HepG2 (cell line): Measurements from ENCODE around the gene CTCF. TPM values are rescaled to one million over a fixed set of nuclear protein-coding genes. Genes with fewer than 3 reads are reported as not detected.

Experiments
- ASH2L ChIP-seq: fragments of 300-600, 200-600 bp; sonication (generic); IDR thresholded peaks from 2 replicates; pipeline ENCODE4 v1.7.0; 2017; ENCODE audit warnings: low read depth, mild to moderate bottlenecking, moderate library complexity, mixed read lengths, low read length; ENCODE audit not compliant: insufficient read length
- BHLHE40 ChIP-seq: IDR thresholded peaks from 2 replicates; pipeline ENCODE4 v1.6.1; 2011; ENCODE audit warnings: low read length, improper control_type of control experiment
- BRCA1 ChIP-seq: sonication (generic); formaldehyde crosslinking; IDR thresholded peaks from 2 replicates; pipeline ENCODE4 v1.4.0; 2020; ENCODE audit warnings: missing genetic modification reagents
- ELF4 ChIP-seq: sonication (generic); formaldehyde crosslinking; IDR thresholded peaks from 2 replicates; pipeline ENCODE4 v1.5.0; 2020; ENCODE audit warnings: missing genetic modification reagents, mild to moderate bottlenecking, moderate library complexity, borderline replicate concordance
- ETV5 ChIP-seq: IDR thresholded peaks from 2 replicates; pipeline ENCODE4 v1.6.1; 2018; ENCODE audit warnings: missing biosample characterization, missing genetic modification reagents, inconsistent platforms, borderline replicate concordance
- HCFC1 ChIP-seq: fragments of 150-350 bp; IDR thresholded peaks from 2 replicates; pipeline ENCODE4 v1.6.1; 2014; ENCODE audit warnings: low read depth, low read length
- HMG20B ChIP-seq: conservative IDR thresholded peaks from 2 replicates; pipeline ENCODE4 v1.6.1; 2016; ENCODE audit warnings: missing genetic modification reagents, missing compliant biosample characterization
- HNRNPK ChIP-seq: fragments of 200-400 bp; formaldehyde crosslinking; IDR thresholded peaks from 2 replicates; pipeline ENCODE4 v1.6.1; 2018; ENCODE audit warnings: low read length, low read depth, moderate library complexity, mild to moderate bottlenecking; ENCODE audit not compliant: poor library complexity, severe bottlenecking
- JUN ChIP-seq: sonication (generic); formaldehyde crosslinking; IDR thresholded peaks from 2 replicates; pipeline ENCODE4 v1.4.0; 2020; ENCODE audit warnings: mild to moderate bottlenecking, missing genetic modification reagents
- LCORL ChIP-seq, 2 experiments: fragments of 450-650 bp in 1 of 2; sonication (generic) in 1 of 2; formaldehyde crosslinking in 1 of 2; IDR thresholded peaks; 2 replicates each; pipeline versions ENCODE4 v1.5.0 to v1.6.1; 2017 to 2020; ENCODE audit warnings: antibody characterized with exemption in 1 of 2, missing genetic modification reagents in 1 of 2
- MIER2 ChIP-seq: IDR thresholded peaks from 2 replicates; pipeline ENCODE4 v1.6.1; 2016; ENCODE audit warnings: missing biosample characterization, missing genetic modification reagents
- MIXL1 ChIP-seq: IDR thresholded peaks from 2 replicates; pipeline ENCODE4 v1.6.1; 2016
- MZF1 ChIP-seq: sonication (generic); formaldehyde crosslinking; IDR thresholded peaks from 2 replicates; pipeline ENCODE4 v1.8.1; 2023; ENCODE audit warnings: mild to moderate bottlenecking, missing genetic modification reagents, borderline replicate concordance
- NFKBIZ ChIP-seq: IDR thresholded peaks from 2 replicates; pipeline ENCODE4 v1.6.1; 2018; ENCODE audit warnings: missing genetic modification reagents, missing compliant biosample characterization
- RAD51 ChIP-seq: fragments of 450-650 bp; IDR thresholded peaks from 2 replicates; pipeline ENCODE4 v1.6.1; 2016; ENCODE audit warnings: borderline replicate concordance
- RCOR2 ChIP-seq: IDR thresholded peaks from 2 replicates; pipeline ENCODE4 v1.6.1; 2016; ENCODE audit warnings: missing biosample characterization, missing genetic modification reagents
- SKI ChIP-seq: fragments of 450-650 bp; IDR thresholded peaks from one replicate; pipeline ENCODE4 v1.6.1; 2018; ENCODE audit warnings: mild to moderate bottlenecking; ENCODE audit not compliant: partially characterized antibody
- STAG1 ChIP-seq: sonication (generic); formaldehyde crosslinking; IDR thresholded peaks from 2 replicates; pipeline ENCODE4 v1.4.0; 2020; ENCODE audit warnings: missing genetic modification reagents
- TRIM24 ChIP-seq: sonication (generic); formaldehyde crosslinking; IDR thresholded peaks from 2 replicates; pipeline ENCODE4 v1.8.0; 2022; ENCODE audit warnings: mild to moderate bottlenecking, missing genetic modification reagents
- YY1 ChIP-seq: IDR thresholded peaks from 2 replicates; pipeline ENCODE4 v1.6.1; 2011; ENCODE audit warnings: low read length, low read depth, moderate library complexity, mild to moderate bottlenecking; ENCODE audit not compliant: insufficient read depth, insufficient replicate concordance
- ZFP41 ChIP-seq: sonication (generic); formaldehyde crosslinking; IDR thresholded peaks from 2 replicates; pipeline ENCODE4 v1.4.0; 2020; ENCODE audit warnings: mild to moderate bottlenecking, missing genetic modification reagents, borderline replicate concordance
- ZFP90 ChIP-seq: sonication (generic); formaldehyde crosslinking; IDR thresholded peaks from 2 replicates; pipeline ENCODE4 v1.8.0; 2022; ENCODE audit warnings: missing genetic modification reagents, mild to moderate bottlenecking, inconsistent platforms, borderline replicate concordance
- ZNF136 ChIP-seq: sonication (generic); formaldehyde crosslinking; IDR thresholded peaks from 2 replicates; pipeline ENCODE4 v1.8.1; 2022; ENCODE audit warnings: low read depth, mild to moderate bottlenecking, moderate library complexity, missing genetic modification reagents
- ZNF34 ChIP-seq: sonication (generic); formaldehyde crosslinking; IDR thresholded peaks from 2 replicates; pipeline ENCODE4 v1.4.0; 2020; ENCODE audit warnings: mild to moderate bottlenecking, missing genetic modification reagents, borderline replicate concordance
- ZNF432 ChIP-seq: sonication (generic); formaldehyde crosslinking; IDR thresholded peaks from 2 replicates; pipeline ENCODE4 v1.5.0; 2020; ENCODE audit warnings: missing genetic modification reagents, mild to moderate bottlenecking, borderline replicate concordance
- ZNF644 ChIP-seq: IDR thresholded peaks from 2 replicates; pipeline ENCODE4 v1.6.1; 2016; ENCODE audit warnings: low read depth
- ZSCAN22 ChIP-seq: sonication (generic); formaldehyde crosslinking; IDR thresholded peaks from 2 replicates; pipeline ENCODE4 v1.4.0; 2020; ENCODE audit warnings: mild to moderate bottlenecking, missing genetic modification reagents
- polyA plus RNA-seq, 8 experiments: library from polyadenylated mRNA; depleted of rRNA in 3 of 8; stranded (reverse) in 7 of 8; unstranded in 1 of 8; fragments of >200 nt; fragmentation: Illumina TruSeq in 4 of 8; extraction: Trizol in 4 of 8; gene quantifications; 2 replicates each; pipeline versions ENCODE4 v1.2.1 to v1.2.3, GENCODE V29; 2011 to 2016; ENCODE audit warnings: low read depth in 4 of 8, missing spikeins in 1 of 8, mixed read lengths in 1 of 8; ENCODE audit not compliant: insufficient read depth in 1 of 8
- total RNA-seq, 5 experiments: library from RNA; depleted of rRNA; stranded (reverse); fragments of >200 nt; fragmentation: Illumina TruSeq; extraction: Trizol; gene quantifications; 2 replicates each; pipeline ENCODE4 v1.2.3, GENCODE V29; 2016; ENCODE audit warnings: low read depth in 1 of 5
- TF ChIP-seq, protein P1 (sequence below): sonication (generic); formaldehyde crosslinking; IDR thresholded peaks from 2 replicates; pipeline ENCODE4 v1.5.0; 2020; ENCODE audit warnings: mild to moderate bottlenecking, missing genetic modification reagents, moderate library complexity
- TF ChIP-seq, protein P2 (sequence below): sonication (generic); formaldehyde crosslinking; IDR thresholded peaks from 2 replicates; pipeline ENCODE4 v1.4.0; 2020; ENCODE audit warnings: missing genetic modification reagents, borderline replicate concordance

The CTCF gene
- total and polyA plus RNA-seq, 2 of the 13 experiments (the other 11 are each of a cell fraction or from before 2014, with no cell fraction given), result 19.5 to 37.5 TPM

DNA sequence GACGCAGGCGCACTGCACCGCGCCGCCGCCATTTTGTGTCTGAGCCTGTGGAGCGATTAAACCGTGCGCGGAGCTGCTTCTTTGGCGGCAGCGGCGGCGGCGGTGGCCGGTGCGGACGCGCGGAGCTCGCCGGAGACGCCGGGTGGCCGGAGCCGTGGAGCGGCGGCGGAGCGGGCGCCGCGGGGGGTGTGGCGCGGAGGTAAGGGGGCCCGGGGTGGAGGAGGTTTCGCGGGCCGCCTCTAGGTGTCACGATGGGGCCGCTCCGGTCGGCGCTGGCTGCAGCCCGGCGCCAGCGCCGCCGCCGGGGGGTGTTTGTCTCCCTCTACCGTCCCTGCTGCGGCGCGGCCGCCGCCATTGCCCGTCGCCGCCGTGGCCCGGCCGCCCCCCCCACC is at the start of gene CTCF (continued):
- TF ChIP-seq ZFP41 (CRISPR knock-in tag), result no peak
- TF ChIP-seq ZNF136 (CRISPR knock-in tag), result no peak
- TF ChIP-seq BRCA1 (CRISPR knock-in tag), result no peak
- TF ChIP-seq ZNF644 (CRISPR knock-in tag), result no peak
- no peak for TF ChIP-seq MIER2 (CRISPR knock-in tag)
- TF ChIP-seq TRIM24 (CRISPR knock-in tag), result no peak
- no peak for TF ChIP-seq NFKBIZ
- TF ChIP-seq JUN (CRISPR knock-in tag), result no peak
- no peak for TF ChIP-seq HCFC1
- TF ChIP-seq HNRNPK, result peak; percentile 4
- TF ChIP-seq RCOR2 (CRISPR knock-in tag), result no peak
- no peak for TF ChIP-seq ZSCAN22 (CRISPR knock-in tag)
- TF ChIP-seq SKI, result peak; percentile 79
- TF ChIP-seq MZF1, result no peak
- no peak for TF ChIP-seq ZFP90 (CRISPR knock-in tag)
- no peak for TF ChIP-seq HMG20B
- TF ChIP-seq ELF4, result no peak
- TF ChIP-seq, protein P1, sequence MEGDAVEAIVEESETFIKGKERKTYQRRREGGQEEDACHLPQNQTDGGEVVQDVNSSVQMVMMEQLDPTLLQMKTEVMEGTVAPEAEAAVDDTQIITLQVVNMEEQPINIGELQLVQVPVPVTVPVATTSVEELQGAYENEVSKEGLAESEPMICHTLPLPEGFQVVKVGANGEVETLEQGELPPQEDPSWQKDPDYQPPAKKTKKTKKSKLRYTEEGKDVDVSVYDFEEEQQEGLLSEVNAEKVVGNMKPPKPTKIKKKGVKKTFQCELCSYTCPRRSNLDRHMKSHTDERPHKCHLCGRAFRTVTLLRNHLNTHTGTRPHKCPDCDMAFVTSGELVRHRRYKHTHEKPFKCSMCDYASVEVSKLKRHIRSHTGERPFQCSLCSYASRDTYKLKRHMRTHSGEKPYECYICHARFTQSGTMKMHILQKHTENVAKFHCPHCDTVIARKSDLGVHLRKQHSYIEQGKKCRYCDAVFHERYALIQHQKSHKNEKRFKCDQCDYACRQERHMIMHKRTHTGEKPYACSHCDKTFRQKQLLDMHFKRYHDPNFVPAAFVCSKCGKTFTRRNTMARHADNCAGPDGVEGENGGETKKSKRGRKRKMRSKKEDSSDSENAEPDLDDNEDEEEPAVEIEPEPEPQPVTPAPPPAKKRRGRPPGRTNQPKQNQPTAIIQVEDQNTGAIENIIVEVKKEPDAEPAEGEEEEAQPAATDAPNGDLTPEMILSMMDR (CRISPR knock-in tag), result peak; percentile 56
- TF ChIP-seq LCORL (IDR thresholded peaks at IDR 0.05), result no peak
- TF ChIP-seq LCORL (CRISPR knock-in tag; IDR thresholded peaks at IDR 0.05), result no peak
- TF ChIP-seq BHLHE40, result peak; percentile 42; the same call in 1 of the 2 replicates
- no peak for TF ChIP-seq MIXL1 (CRISPR knock-in tag)
- TF ChIP-seq ASH2L, result peak; percentile 7
- TF ChIP-seq YY1, result peak; percentile 95
- 0 out of 2 replicates have a peak, but pooled peaks have one; percentile 17 for TF ChIP-seq STAG1 (CRISPR knock-in tag)
- TF ChIP-seq ETV5 (CRISPR knock-in tag), result no peak
- 0 out of 2 replicates have a peak, but pooled peaks have one; percentile 10 for TF ChIP-seq ZNF34 (CRISPR knock-in tag)
- no peak for TF ChIP-seq RAD51
- TF ChIP-seq, protein P2, sequence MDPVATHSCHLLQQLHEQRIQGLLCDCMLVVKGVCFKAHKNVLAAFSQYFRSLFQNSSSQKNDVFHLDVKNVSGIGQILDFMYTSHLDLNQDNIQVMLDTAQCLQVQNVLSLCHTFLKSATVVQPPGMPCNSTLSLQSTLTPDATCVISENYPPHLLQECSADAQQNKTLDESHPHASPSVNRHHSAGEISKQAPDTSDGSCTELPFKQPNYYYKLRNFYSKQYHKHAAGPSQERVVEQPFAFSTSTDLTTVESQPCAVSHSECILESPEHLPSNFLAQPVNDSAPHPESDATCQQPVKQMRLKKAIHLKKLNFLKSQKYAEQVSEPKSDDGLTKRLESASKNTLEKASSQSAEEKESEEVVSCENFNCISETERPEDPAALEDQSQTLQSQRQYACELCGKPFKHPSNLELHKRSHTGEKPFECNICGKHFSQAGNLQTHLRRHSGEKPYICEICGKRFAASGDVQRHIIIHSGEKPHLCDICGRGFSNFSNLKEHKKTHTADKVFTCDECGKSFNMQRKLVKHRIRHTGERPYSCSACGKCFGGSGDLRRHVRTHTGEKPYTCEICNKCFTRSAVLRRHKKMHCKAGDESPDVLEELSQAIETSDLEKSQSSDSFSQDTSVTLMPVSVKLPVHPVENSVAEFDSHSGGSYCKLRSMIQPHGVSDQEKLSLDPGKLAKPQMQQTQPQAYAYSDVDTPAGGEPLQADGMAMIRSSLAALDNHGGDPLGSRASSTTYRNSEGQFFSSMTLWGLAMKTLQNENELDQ, result no peak
- TF ChIP-seq ZNF432 (CRISPR knock-in tag), result no peak
